HG02610 (cell line): ENCODE measurements around the gene TBC1D2.
A peak's percentile ranks its signal among the peaks of the same experiment; 100 is the strongest.
"Not testable (repeated sequence)": the region's sequence is repeated elsewhere in the genome, so short reads cannot be mapped to it uniquely, and the experiment has no call there.

Experiments
- ATAC-seq: cut with Tn5 transposase; IDR thresholded peaks from one replicate; pipeline ENCODE4 v1.9.1; 2021; ENCODE audit warnings: mild to moderate bottlenecking, moderate library complexity; ENCODE audit not compliant: unreplicated experiment

The TBC1D2 gene, protein sequence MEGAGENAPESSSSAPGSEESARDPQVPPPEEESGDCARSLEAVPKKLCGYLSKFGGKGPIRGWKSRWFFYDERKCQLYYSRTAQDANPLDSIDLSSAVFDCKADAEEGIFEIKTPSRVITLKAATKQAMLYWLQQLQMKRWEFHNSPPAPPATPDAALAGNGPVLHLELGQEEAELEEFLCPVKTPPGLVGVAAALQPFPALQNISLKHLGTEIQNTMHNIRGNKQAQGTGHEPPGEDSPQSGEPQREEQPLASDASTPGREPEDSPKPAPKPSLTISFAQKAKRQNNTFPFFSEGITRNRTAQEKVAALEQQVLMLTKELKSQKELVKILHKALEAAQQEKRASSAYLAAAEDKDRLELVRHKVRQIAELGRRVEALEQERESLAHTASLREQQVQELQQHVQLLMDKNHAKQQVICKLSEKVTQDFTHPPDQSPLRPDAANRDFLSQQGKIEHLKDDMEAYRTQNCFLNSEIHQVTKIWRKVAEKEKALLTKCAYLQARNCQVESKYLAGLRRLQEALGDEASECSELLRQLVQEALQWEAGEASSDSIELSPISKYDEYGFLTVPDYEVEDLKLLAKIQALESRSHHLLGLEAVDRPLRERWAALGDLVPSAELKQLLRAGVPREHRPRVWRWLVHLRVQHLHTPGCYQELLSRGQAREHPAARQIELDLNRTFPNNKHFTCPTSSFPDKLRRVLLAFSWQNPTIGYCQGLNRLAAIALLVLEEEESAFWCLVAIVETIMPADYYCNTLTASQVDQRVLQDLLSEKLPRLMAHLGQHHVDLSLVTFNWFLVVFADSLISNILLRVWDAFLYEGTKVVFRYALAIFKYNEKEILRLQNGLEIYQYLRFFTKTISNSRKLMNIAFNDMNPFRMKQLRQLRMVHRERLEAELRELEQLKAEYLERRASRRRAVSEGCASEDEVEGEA

DNA sequence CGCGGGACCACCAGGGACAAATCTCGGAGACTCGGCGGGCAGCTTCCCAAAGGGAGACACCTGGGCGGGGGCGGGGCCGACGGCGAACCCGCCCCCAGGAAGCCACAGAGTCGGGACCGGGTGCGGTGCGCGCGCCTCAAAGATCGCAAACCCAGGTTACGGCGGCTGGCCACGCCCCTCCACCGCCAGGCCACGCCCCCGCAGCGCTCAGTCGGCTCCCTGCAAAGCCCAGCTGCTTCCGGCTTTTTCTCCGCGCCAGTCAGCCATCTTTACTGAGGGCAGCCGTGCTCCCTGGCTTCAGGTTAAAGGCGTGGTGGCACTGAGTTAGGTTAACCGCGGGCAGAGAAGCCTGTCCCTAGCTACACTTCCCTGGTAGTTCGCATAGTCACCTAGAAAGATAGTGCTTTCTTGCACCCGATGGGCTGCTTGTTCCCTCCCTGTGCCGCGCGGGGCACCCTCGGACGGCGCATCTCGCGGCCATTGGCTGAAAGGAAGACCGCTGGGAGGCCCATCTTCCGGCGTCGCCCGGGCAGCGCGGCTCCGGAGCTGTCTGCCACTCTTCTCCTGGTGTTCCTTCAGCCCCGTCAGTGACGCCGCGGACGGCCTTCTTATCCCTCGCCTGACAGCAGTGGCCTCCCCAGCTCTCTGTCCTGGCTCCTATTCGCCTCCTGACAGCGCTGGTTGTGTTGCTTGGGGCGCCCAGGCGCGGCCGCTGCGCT lies at the start of gene TBC1D2:
TBC1D2 (minus strand) TSS at position 72 of the 719 bp plus-strand sequence. CDS start 108 bp downstream, outside the sequence.
- ATAC-seq, result peak; percentile 93

DNA sequence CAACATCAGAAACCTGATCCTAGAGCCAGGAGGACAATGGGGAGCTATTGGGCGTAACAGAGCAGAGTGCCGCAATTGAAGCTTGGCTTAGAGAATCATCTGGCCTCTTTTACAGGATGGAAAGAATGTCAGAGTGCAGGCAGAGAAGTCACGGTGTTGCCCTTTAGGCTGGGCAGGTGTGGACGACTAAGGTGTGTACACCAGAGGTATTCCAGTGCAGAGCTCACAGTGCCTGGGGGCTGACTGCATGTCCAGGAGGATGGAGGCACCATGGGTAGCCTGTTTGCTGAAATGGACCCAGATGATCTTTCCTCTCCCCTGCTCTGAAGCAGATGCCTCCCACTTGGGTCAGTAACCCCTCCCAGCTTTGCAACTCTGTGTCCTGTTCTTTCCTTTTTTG lies 48.9 kb upstream of the TBC1D2 start:
- no peak for ATAC-seq

- no peak for ATAC-seq
These were observed 48.2 kb upstream of the TBC1D2 start for GRCh38 chr9:98303633-98304125.

DNA sequence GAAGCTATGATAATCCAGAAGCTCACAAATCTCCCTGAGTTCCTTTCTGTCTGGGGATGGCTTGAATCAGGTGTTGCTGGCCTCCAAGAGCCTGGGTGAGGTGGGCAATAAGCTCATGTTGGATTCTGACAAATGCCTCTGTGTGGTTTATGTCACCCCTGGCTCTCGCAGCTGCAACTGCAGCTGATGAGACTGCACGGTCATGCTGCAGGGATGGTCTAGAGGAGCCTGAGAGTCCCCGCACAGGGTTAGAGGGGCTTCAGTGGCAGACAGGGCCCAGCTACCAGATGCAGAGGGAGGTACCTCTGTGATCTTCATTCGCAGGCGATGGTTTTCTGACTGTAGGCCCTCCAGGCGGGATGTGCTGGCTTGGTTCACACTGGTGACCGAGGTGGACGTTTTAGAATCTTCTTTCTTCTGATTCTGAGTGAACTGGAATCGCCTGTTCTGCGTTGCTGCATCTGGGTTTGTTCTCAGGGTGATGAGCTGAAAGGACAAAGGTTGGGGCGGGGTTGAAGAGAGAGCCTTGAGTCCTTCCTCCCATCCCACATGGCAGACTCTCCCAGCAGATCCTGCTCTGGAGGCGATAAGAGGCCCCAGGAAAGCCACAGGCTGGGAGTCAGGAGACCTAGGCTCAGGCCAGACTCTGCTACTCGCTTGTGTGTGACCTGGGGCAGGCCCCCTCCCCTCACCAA lies 47.6 kb upstream of the TBC1D2 start:
- no peak for ATAC-seq

GRCh38 chr9:98302150-98302549 lies 46.7 kb upstream of the TBC1D2 start:
- ATAC-seq, result no peak

- ATAC-seq, result no peak
These were observed 45.2 kb upstream of the TBC1D2 start for GRCh38 chr9:98300611-98301010.

GRCh38 chr9:98298476-98298875 lies 43.0 kb upstream of the TBC1D2 start:
- ATAC-seq, result no peak

DNA sequence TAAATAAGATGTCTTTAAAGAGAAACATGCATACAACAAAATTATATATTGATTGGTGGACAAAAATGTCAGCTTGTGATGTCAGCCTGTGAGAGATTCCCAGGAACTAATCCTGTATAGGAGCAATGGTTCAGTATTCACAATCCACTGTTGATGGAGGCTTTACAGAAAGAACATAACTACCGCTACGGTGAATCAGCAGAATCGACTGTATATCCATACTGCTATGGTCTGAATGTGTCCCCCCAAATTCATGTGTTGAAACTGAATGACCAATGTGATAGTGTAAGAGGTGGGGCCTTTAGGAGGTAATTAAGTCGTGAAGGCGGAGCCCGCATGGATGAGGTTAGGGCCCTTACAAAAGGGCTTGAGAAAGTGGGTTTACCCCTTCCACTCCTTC lies 40.4 kb upstream of the TBC1D2 start:
- no peak for ATAC-seq

DNA sequence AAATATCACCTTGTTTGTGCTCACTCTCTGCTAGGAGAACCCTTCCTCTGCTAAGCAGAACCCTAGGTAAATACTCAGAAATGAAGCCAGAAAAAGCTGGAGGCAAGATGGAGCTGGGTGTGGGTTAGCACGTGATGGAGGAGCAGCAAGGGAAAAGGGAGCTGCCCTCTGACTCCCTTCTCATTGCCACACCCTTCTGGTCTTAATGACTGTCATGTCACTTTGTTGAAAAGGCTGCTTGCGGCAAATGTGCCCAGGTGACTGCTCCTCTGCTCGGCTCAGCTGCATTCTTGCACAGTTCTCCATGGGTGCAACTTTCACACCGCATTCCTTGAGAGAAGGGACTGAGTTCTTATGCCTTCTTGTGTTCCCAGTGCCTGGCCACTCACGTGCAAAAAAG lies 36.4 kb upstream of the TBC1D2 start:
- no peak for ATAC-seq

GRCh38 chr9:98290411-98290810 lies 35.0 kb upstream of the TBC1D2 start:
- ATAC-seq, result no peak

DNA sequence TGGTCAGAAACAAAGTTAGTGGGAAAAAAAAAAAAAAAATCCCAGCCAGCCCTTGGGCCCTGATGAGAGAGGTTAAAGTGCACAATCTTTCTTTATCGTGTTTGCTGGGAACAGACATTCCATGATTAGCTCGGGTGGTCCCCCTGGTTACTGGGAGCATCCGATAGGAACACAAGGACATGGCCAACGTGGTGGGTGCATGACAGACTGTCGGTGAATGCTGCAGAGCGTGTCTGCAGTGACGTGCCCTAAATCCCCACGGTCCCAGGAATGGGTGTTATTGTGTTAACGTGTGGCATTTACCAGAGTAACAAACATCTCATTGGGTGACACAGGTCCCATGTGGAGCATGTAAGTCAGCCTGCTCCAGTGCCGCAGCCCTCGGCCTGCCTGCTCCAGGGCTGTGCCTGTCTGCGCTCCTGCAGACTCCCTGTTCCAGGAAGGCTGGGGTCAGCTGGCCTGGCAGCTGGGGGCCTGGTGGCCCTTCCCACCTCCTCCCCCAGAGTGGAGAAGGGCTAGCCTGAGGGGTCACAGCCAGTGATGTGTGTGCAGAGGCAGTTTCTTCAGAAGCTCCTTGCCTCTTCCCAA lies 34.3 kb upstream of the TBC1D2 start:
- no peak for ATAC-seq

GRCh38 chr9:98288881-98289280 lies 33.4 kb upstream of the TBC1D2 start:
- no peak for ATAC-seq

- ATAC-seq, result no peak
These were observed 31.9 kb upstream of the TBC1D2 start for GRCh38 chr9:98287384-98287783.

DNA sequence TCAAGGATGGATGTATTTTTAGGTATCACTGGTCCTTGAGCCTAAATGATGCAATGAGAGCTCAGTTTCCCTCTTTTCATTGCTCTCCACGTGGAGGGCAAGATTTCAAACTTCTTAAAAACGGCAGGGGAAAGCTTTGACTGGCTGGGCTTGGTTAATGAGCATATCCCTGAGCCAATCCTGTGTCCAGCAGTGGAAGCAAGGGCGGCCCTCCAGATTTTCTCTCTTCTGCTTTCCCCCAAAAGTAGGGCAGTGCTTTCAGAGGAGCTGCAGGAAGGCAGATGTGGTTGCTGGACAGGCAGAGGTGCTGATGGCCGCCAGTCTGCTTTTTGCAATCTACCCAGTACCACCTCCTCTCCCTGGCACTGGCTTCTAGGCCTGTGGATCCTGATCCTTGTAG lies 30.0 kb upstream of the TBC1D2 start:
- ATAC-seq, result no peak

- no peak for ATAC-seq
These were observed 29.3 kb upstream of the TBC1D2 start for GRCh38 chr9:98284754-98285153.

- ATAC-seq, result not testable (repeated sequence)
These were observed 27.7 kb upstream of the TBC1D2 start for GRCh38 chr9:98283143-98283542.

DNA sequence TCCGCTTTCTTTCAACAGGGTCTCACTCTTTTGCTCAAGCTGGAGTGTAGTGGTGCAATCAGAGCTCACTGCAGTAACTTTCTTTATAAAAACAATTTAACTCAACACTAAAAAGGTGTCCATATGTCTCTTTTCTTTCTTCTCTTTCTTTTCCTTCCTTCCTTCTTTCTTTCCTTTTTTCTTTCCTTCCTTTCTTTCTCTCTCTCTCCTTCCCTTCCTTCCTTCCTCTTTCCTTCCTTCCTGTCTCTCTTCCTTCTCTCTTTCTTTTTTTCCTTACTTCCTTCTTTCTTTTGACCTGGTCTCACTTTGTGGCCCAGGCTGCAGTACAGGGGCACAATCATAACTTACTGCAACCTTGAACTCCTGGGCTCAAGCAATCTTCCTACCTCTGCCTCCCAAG lies 25.8 kb upstream of the TBC1D2 start:
- ATAC-seq, result no peak

GRCh38 chr9:98280574-98280973 lies 25.1 kb upstream of the TBC1D2 start:
- no peak for ATAC-seq

DNA sequence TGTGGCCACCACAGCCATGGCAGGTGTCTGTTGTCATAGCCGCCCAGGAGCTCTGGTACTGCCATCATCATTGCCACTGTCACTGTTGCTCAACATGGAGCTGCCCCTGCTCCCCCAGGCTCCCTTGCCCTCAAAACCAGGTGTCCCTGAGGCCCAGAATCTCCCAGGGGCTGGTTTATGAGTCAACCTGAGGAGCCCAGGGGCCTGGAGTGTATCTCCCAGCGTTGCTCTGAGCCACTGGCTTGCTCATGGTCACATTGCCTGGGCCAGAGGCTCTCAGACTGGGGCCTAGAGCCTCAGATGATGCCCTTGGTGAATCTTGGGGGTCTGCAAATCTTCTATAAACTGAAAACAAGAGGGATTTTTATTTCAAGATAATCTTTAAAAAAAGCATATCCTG lies 24.7 kb upstream of the TBC1D2 start:
- no peak for ATAC-seq

- no peak for ATAC-seq
These were observed 21.5 kb upstream of the TBC1D2 start for GRCh38 chr9:98276907-98277469.
